Epithelial cell of esophagus (primary cell): ENCODE results near the gene RBMS1.
"Not testable (repeated sequence)": the region's sequence is repeated elsewhere in the genome, so short reads cannot be mapped to it uniquely, and the experiment has no call there.

ENCODE experiments used
- DNase-seq: peaks from one replicate; pipeline ENCODE4 v3.0.0; 2010; ENCODE audit warnings: low read depth
- H3K4me3 ChIP-seq: 2 replicates; pipeline ENCODE4 v1.5.1; 2011; ENCODE audit warnings: mild to moderate bottlenecking, low read length, control low read depth
- TF ChIP-seq, protein P1 (sequence below): IDR thresholded peaks from 2 replicates; pipeline ENCODE4 v1.5.1; 2011; ENCODE audit warnings: low read depth, mild to moderate bottlenecking, low read length, control low read depth, inconsistent platforms; ENCODE audit not compliant: insufficient read depth; ENCODE audit errors: missing control alignments

RBMS1 gene

GRCh38 chr2:160442603-160443002, 51.0 kb downstream of the RBMS1 start:
- DNase-seq, result no peak
- H3K4me3 ChIP-seq, result no peak overlapping the region
- TF ChIP-seq, protein P1, sequence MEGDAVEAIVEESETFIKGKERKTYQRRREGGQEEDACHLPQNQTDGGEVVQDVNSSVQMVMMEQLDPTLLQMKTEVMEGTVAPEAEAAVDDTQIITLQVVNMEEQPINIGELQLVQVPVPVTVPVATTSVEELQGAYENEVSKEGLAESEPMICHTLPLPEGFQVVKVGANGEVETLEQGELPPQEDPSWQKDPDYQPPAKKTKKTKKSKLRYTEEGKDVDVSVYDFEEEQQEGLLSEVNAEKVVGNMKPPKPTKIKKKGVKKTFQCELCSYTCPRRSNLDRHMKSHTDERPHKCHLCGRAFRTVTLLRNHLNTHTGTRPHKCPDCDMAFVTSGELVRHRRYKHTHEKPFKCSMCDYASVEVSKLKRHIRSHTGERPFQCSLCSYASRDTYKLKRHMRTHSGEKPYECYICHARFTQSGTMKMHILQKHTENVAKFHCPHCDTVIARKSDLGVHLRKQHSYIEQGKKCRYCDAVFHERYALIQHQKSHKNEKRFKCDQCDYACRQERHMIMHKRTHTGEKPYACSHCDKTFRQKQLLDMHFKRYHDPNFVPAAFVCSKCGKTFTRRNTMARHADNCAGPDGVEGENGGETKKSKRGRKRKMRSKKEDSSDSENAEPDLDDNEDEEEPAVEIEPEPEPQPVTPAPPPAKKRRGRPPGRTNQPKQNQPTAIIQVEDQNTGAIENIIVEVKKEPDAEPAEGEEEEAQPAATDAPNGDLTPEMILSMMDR, result no peak

DNA sequence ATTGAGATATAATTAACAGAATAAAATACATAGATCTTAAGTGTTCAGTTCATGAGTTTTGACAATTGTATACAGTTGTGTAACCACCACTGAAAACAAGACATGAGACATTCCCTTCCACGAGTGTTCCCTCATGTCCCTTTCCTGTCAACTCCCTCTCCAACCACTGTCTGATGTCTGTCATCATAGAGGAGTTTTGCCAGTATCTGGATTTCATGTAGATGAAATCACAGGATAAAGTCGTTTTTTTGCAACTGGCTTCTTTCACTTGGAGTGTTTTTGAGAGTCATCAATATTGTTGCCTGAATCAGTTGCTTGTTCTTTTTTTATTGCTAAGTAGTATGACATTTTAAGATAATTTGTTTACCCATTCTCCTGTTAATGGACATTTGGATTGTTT, 52.7 kb downstream of the RBMS1 start:
- no peak overlapping the region for H3K4me3 ChIP-seq
- TF ChIP-seq, protein P1, result no peak
- no peak for DNase-seq

DNA sequence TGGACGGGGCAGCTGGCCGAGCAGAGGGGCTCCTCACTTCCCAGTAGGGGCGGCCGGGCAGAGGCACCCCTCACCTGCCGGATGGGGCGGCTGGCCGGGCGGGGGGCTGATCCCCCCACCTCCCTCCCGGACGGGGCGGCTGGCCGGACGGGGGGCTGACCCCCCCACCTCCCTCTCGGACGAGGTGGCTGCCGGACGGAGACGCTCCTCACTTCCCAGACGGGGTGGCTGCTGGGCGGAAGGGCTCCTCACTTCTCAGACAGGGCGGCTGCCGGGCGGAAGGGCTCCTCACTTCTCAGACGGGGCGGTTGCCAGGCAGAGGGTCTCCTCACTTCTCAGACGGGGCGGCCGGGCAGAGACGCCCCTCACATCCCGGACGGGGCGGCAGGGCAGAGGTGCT, 54.6 kb downstream of the RBMS1 start:
- not testable (repeated sequence) for H3K4me3 ChIP-seq, DNase-seq

DNA sequence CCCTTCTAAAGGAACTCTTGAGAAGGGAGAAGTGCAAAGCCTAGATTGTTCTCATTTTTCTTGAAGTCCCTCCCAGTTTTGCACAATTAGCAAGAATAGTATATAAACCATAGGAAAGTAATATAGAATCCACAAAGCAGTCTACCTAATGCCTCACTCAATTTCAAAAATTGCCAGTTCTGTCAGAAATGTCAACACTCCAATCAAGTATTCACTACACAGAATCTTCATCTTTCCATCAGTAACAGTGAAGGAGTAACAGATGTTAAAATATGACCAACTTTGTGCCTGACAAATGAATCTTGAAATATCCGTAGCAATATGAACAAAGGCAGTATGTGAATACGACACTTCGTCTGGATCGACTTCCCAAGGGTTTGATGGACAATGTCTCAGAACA, 56.3 kb downstream of the RBMS1 start:
- TF ChIP-seq, protein P1, result no peak
- H3K4me3 ChIP-seq, result no peak overlapping the region
- no peak for DNase-seq

- TF ChIP-seq, protein P1, result no peak
Observed at GRCh38 chr2:160434254-160434948, 59.2 kb downstream of the RBMS1 start.

DNA sequence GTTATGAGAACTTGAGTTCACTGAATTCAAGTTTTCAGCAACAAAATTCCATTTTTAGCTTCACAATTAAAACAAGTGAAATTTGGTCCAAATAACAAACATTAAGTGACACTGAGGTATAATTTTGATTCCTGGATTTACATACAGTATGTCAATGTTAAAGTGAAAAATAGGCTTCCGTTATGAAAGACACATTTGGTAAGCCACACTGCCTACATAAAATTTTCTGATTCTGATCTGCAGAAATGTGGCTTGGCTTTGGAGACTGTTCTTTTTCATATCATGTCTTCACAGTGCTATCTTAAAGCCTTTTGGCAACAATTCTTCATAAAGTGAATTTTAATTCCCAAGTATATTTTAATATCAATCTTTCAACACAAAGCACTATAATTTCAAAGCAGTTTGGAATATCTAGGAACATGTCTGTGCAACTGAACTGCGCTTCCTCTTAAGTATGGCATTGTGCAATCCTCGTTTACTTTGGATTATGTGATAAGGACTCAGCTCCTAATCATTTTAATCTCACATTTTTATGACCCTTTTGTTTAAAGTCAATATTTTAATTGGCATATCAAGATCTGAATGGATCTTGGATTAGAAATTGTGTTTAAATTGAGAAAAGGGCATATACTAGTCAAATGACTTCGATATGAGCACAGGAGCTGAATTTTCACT, 60.0 kb downstream of the RBMS1 start:
- TF ChIP-seq, protein P1, result no peak
- DNase-seq, result peak; percentile 79
- H3K4me3 ChIP-seq, result no peak overlapping the region

More at GRCh38 chr2:160434254-160434948, 59.2 kb downstream of the RBMS1 start:
- H3K4me3 ChIP-seq, result no peak overlapping the region
- DNase-seq, result no peak

- DNase-seq, result peak; percentile 93
- no peak overlapping the region for H3K4me3 ChIP-seq
- TF ChIP-seq, protein P1, result no peak
Observed at GRCh38 chr2:160432633-160433032, 61.0 kb downstream of the RBMS1 start.
